Bone marrow (tissue), 2 donors: ENCODE results near the gene ANKRD24.
A peak's percentile ranks its signal among the peaks of the same experiment; 100 is the strongest.
"Not testable (repeated sequence)": the region's sequence is repeated elsewhere in the genome, so short reads cannot be mapped to it uniquely, and the experiment has no call there.

ENCODE experiments used
- DNase-seq, 2 donors: peaks; one replicate each; lab custom pipeline; 2025; lab: John Stamatoyannopoulos, UW

Gene ANKRD24

DNA sequence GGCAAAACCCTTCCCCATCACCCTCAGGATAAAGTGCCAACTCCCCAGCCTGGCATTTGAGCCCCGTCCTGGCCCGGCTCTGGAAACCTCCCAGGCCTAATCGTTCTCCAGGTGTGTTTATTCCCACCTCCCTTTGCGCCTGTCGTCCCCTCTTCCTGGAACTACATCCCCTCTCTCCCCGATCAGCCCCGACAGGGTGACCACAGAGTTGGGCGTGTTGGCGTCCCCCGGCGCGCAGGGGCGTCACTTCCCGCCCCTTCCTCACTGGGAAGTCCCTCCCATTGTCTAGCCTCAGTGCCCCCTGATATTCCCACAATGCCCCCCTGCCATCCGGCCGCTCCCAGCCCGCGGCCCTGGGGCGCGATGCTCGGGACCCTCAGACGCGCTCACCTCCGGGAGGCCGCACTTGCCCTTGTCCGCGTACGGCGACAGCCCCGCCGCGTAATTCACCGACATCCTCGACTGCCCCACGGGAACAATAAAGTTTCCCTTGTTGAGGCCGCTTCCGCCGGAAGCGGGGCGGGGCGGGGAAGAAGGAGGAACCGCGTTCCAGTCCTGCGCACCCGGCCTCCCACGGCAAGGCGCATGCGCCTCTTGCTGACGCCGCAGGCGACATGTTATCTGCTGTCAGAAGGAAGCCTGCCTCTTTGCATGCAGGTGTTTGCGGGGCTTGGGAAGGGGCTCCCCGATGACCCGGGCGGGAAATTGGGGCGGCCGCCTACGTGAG lies at the start of gene ANKRD24, which contains the start of gene SIRT6:
Gene ANKRD24 (plus strand): TSS at position 606 of the 727 bp plus-strand sequence. CDS start 3,737 bp downstream, outside the sequence.
Gene SIRT6 (minus strand): TSS at position 480 of the 727 bp plus-strand sequence. CDS start 24 bp downstream, at position 456.
- DNase-seq: peak; percentile 83 to 93

- DNase-seq: no peak
These were observed 48.1 kb upstream of the ANKRD24 start for GRCh38 chr19:4134351-4134750.

- not testable (repeated sequence) for DNase-seq
These were observed 47.1 kb upstream of the ANKRD24 start for GRCh38 chr19:4135386-4135785.

DNA sequence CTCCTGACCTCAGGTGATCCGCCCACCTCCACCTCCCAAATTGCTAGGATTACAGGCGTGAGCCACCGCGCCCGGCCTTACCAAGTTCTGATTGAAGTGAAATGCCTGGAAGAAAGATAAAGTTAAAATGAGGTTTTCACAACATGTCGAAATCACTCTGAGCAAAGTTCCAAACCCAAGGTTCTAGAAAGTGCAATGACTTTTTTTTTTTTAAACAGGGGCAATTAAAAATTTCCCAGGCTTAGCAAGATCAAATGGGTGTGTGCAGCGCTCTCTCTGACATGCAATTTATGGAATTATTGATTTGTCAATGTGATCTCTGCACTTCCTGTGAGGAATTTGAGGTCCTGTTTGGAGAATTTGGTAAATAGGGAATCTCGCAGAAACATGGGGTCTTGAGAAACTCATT lies 45.8 kb upstream of the ANKRD24 start:
- DNase-seq: no peak

DNA sequence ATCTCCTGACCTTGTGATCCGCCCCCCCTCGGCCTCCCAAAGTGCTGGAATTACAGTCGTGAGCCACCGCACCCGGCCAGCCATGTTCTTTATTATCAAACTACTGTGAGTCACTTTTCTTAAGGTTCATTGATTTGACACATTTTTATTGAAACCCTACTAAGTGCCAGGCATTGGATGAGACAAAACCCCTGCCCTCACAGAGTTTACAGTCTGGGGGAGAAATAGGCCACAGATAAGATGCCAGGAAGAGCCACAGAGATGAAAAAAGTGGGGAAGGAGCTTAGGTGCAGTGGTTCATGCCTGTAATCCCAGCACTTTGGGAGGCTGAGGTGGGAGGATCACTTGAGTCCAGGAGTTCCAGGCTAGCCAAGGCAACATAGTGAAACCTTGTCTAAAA lies 44.0 kb upstream of the ANKRD24 start:
- DNase-seq: no peak

DNA sequence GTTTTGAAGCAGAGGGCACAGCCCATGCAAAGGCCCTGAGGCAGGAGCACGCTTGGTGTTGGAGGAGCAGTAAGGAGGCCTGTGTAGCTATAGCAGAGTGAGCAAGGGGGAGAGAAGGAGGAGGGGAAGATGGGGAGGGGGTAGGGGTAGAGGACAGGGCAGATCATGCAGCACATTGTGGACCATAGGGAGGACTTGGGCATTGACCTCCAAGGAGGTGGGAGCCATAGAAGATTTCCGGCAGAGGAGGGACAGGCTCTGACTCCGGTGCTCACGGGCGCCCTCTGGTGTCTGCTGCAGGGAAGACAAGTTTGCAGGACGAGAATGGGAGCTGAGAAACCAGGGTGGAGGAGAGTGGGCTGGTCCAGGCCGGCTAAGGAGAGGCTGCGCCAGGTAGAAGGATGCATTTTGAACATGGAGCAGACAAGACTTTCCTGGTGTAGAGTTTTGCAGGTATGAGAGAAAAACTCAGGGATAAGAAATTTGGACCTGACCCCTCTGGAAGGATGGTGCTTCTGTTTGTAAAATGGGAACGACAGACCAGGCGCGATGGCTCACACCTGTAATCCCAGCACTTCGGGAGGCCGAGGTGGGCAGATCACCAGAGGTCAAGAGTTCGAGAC lies 42.8 kb upstream of the ANKRD24 start:
- peak; percentile 60 to 74 for DNase-seq

DNA sequence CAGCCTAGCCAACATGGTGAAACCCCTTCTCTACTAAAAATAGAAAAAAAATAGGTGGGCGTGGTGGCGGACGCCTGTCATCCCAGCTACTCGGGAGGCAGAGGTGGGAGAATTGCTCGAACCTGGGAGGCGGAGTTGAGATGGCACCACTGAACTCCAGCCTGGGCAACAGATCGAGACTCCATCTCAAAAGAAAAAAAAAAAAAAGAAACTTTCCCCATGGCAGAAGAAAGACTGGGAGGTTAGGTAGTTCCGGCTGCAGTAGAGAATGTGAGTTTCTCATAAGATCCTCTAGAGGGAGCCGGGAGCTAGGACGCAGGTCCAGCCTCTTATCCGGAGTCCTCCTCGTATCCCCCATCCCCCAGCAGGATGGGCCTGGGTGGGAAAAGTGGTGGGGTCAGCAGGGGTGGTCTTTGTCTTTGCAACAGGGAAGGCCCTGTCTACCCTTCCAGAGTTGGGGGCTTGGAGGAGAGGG lies 42.2 kb upstream of the ANKRD24 start:
- peak in 1 of 2 donors; percentile 18 for DNase-seq

GRCh38 chr19:4142916-4143315 lies 39.6 kb upstream of the ANKRD24 start:
- DNase-seq: not testable (repeated sequence)

- no peak for DNase-seq
These were observed 37.7 kb upstream of the ANKRD24 start for GRCh38 chr19:4144666-4145249.

GRCh38 chr19:4149518-4150288 lies 32.8 kb upstream of the ANKRD24 start:
- DNase-seq: no peak

DNA sequence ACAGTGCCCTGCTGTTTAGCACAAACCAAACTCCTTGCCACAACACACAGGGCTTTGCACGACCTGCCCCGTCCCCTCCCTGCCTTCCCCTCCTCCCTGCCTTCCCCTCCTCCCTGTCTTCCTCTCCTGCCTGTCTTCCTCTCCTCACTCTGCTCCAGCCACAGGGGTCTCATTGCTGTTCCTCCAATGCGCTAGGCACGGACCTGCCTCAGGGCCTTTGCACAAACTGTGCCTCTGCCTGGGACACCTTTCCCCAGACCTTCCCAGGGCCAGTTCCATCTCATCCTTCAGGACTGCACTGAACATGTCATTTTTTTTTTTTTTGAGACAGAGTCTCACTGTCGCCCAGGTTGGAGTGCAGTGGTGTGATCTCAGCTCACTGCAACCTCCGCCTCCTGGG lies 30.9 kb upstream of the ANKRD24 start:
- no peak for DNase-seq

GRCh38 chr19:4152241-4152998 lies 30.1 kb upstream of the ANKRD24 start:
- DNase-seq: no peak

- DNase-seq: no peak
These were observed 27.7 kb upstream of the ANKRD24 start for GRCh38 chr19:4154571-4155312.

DNA sequence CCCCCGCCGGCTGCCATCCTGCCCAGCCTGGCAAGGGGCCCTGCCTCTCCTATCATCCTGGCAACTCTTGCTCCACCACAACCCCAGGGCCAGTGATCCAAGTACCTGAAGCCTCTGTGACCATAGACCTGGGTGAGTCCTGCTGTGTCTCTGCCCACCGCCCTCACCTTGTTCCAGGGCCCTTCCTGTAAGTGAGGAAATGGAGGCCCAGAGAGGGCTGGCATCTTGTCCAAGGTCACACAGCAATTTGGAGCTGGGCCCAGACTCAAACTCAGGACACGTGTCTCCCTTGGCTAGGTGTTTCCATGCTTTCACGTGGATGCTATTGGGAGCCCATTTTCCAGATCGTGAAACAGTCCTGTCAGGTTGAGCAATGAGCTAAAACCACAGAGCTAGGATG lies 25.3 kb upstream of the ANKRD24 start:
- DNase-seq: no peak

DNA sequence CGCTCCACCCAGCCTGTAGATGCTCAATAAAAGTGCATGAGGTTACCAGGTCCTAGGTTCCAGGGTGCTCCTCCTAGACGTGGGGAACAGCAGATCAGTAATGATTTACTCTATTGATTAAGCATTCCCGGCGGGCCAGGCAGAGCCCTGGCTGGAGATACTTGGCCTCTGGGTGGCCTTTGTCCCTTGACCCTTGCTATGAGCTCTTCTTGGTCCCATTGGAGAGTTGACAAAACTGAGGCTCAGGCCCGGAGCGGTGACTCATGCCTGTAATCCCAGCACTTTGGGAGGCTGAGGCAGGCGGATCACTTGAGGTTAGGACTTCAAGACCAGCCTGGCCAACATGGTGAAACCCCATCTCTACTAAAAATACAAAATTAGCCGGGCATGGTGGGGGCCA lies 24.5 kb upstream of the ANKRD24 start:
- not testable (repeated sequence) for DNase-seq

- DNase-seq: no peak
These were observed 20.9 kb upstream of the ANKRD24 start for GRCh38 chr19:4161415-4162077.

DNA sequence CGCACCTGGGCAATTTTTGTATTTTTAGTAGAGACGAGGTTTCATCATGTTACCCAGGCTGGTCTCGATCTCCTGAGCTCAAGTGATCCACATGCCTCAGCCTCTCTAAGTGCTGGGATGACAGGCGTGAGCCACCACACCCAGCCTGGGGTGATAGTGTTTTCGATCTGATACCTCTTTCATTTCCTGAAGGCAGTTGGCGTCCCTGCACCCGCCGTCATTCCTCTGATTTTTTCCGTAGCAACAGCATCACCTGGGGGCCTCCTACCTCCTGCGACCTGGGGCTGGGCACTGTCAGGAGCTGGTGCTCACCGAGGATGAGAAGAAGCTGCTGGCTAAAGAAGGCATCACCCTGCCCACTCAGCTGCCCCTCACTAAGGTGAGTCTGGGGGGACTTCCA lies 18.2 kb upstream of the ANKRD24 start:
- no peak for DNase-seq

DNA sequence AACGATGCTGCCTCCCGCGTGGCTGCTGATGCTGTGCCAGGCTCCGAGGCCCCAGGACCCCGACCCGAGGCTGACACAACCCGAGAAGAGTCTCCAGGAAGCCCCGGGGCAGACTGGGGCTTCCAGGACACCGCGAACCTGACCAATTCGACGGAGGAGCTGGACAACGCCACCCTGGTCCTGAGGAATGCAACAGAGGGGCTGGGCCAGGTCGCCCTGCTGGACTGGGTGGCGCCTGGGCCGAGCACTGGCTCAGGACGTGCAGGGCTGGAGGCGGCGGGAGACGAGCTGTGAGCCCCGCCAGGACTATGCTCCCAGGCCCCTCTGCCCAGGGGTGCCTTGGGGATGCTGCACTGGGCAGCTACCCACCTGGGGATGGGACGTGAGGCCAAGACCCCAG lies 10.8 kb upstream of the ANKRD24 start:
- no peak for DNase-seq

- peak in 1 of 2 donors; percentile 19 for DNase-seq
These were observed 9.5 kb upstream of the ANKRD24 start for GRCh38 chr19:4172861-4173473.
